NCI-H2081 (cell line): Measurements from ENCODE around the gene STYXL1.

ENCODE experiments used
- DNase-seq, 2 experiments: peaks; one replicate each; lab custom pipeline; 2025; lab: John Stamatoyannopoulos, UW

The STYXL1 gene

DNA sequence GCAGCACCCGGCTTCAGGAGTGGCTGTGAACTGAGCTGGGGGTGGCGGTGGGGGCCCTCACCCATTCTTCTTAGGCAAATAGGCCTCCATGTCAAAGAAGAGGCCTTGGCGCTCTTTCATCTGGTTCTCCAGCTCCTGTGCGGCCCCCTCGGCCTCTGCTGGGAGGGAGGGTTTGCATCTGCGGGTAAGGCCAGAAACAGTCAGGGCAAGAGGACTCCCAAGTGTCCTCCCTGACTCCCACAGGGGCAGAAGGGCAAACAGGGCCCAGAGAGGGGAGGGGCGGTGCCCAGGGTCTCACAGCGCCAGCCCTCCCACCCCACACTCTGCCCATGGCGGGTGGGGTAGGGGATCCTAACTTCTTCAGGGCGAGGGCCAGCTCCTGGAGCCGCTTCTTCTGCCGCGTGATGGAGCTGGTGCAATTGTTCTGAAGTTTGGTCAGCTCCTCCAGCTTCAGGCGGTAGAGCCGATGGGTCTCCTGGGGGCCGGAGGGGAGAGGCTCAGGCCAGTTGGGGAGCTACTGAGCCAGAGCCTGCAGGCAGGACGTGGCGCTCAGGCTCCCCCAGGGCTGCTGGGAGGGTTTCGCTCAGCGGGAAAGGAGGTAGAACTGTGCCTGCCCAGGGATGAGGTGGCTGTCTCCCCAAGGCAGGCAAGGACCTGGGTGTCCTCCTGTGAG is 55.6 kb downstream of the STYXL1 start:
- no peak for DNase-seq

- no peak for DNase-seq
Measured at GRCh38 chr7:75991531-75992082, 56.2 kb downstream of the STYXL1 start.

DNA sequence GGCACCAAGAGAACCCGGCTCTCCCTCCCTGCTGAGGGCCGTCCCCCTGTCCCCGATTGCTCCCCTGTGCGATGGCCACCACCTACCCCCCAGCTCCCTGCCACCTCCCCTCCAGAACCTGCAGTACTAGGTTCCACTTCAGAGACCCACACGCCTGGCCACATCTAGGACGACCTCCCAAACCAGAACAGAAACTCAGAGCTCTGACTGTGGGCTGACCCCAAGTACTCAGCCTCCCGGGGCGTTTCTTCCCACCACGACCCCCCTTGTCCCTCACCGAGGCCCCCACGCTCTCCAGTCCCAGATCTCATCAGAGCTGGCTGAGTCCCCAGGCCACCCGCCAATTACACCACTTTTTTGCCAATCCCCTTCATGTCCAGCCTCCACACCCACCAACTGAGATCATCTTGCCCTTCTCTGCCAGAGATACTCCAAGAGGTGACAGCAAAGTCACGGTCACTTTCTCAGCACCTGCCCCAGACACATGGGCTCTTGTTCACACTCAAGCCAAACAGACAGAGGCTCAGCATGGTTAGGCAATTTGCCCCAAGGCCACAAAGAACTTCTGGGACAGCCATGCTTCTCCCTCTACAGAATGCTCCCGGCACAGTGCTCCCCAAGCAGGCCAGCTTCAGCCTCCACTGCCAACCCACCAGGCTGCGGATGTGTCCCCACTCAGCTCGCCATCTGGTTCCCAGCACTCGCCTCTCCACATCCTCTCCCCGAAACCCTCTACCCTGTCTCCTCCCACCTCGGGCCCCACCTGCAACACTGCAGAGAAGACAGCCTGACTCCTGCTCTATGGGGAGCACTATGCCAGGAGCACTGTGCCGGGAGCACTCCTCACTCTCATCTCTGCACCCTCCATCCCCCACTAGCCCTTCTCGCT is 58.1 kb downstream of the STYXL1 start:
- no peak for DNase-seq

DNA sequence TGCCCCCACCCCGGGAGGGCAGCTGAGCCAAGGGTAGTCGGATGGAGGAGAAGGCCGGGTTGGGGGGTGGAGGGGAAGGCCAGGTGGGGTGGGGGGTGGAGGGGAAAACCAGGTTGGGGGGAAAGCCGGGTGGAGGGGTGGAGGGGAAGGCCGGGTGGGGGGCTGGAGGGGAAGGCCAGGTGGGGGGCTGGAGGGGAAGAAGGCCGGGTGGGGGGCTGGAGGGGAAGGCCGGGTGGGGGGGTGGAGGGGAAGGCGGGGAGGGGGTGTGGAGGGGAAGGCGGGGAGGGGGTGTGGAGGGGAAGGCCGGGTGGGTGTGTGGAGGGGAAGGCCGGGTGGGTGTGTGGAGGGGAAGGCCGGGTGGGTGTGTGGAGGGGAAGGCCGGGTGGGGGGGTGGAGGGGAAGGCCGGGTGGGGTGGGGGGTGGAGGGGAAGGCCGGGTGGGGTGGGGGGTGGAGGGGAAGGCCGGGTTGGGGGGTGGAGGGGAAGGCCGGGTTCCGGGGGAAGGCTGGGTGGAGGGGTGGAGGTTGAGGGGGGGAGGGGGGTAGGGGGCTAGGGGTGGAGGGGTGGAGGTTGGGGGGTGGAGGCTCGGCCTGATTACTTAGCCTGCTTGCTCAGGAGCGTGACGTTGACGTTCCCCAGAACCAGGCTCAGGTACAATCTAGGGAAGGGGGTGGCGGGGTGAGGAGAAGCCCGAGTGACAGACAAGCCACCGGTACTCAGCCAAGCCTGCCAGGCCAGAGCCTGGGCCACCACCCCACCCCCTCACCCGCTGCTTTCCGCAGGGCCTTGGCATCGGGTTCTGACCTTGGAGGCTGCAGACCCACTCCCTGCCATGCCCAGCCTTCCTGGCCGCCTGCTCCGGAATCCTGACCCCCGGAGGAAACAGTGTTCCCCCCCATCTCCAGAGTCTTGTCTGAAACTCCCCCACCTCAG is 59.0 kb downstream of the STYXL1 start:
- no peak for DNase-seq

DNA sequence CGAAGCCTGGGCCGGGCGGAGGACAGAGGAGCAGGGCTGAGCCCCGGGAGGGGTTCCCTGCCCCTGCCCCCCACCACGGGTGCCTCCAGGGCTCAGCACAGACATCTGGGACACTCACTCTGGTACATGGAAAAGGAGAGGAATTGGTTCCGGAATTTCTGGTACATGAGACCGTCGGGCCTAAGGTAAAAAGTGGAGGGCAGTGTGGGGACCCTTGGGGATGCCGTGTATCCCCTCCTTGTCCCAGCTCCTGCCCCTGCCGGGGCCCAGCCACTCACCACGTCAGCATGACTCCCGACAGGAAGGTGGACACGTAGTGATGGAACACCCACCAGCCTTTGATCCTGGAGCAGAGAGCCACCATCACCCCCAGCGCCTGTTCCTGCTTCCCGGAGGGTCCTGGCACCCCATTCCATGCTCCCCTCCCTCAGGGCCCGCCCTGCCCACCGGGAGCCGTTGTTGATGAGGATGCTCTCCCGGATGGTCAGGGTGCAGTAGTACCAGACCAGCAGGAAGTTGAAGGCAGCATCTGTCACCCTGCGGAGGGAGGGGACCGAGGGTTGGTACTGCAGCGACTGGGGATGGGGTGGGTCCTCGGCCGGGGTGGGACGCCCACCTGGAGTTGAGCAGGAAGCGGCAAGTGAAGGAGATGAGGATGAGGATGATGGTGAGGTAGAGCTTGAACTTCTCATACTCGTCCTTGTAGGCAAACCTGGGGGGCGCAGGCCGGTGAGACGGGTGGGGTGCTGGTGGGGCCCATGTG is 59.8 kb downstream of the STYXL1 start:
- DNase-seq: no peak

GRCh38 chr7:75987026-75987804 is 60.6 kb downstream of the STYXL1 start:
- DNase-seq: no peak

GRCh38 chr7:75986147-75986781 is 61.5 kb downstream of the STYXL1 start:
- DNase-seq: no peak

- no peak for DNase-seq
Measured at GRCh38 chr7:75985518-75986146, 62.2 kb downstream of the STYXL1 start.

GRCh38 chr7:75985009-75985517 is 62.7 kb downstream of the STYXL1 start:
- no peak for DNase-seq

GRCh38 chr7:75984130-75985008 is 63.4 kb downstream of the STYXL1 start:
- no peak for DNase-seq

DNA sequence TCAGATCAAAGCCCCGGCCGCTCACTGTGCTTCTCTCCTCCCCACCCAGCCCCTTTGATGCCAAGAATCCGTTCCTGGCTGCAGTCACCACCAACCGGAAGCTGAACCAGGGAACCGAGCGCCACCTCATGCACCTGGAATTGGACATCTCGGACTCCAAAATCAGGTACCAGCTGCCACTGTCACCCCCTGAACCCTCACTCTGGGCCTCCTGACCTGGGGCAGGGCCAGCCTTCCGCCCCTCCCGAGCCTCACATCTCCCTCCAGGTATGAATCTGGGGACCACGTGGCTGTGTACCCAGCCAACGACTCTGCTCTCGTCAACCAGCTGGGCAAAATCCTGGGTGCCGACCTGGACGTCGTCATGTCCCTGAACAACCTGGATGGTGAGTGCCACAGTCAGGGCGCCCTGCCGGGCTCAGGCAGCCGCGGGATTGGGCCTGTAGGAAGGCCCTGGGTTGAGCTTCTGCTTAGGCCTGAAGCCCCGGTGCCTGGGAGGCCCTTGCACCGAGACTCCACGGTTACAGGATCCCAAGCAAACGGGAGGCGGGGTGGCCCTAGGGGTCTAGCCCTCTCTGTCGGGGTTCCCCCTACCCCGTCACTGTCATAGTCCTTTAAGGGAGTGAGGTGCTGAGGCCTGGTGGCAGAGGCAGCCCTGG is 64.2 kb downstream of the STYXL1 start:
- no peak for DNase-seq

- DNase-seq: no peak
Measured at GRCh38 chr7:75982306-75983064, 65.3 kb downstream of the STYXL1 start.

DNA sequence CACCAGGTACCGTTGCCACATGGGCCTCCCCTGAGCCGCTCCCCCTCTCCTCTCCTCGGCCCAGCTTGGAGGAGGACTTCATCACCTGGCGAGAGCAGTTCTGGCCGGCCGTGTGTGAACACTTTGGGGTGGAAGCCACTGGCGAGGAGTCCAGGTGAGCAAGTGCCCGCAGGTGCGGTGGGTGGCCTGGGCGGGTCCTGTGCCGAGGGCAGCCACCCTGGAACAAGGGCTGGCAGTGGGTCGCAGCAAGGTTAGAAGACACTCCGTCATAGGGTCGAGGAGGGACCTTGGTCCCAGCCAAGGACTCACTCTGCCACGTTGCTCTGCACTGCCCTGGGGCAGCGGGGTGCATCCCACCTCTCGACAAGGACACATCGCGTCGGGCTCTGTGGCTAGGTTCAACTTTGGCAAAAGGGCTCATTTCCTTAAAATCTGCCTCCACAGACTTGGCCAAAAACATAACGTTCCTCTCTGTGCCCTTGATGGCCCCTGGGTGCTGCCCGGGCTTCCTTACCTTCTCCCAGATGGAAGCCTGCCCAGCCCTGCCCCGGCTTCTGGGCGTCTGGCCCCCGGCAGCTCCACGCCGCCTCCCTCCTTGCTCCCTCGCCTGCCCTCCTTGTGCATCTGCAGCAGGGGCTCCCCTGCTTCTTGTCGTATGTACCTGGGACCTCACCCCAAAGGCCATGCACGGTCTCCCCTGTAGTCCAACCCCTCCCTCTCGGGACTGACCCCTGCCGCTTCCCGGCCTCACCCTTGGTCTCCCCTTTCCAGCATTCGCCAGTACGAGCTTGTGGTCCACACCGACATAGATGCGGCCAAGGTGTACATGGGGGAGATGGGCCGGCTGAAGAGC is 66.1 kb downstream of the STYXL1 start:
- DNase-seq: no peak

DNA sequence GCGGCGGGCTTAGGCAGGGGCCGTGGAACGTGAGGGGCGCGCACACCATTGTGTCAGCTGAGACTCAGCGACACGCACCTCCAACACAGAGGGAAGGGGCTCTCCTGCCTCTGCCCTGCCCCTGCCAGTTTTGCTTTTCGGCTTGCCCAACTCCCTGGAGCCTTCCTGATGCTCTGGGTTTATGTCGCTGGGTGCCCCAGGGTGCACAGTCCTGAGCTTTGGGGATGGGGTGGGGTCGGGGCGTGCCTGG is 66.7 kb downstream of the STYXL1 start:
- DNase-seq: no peak

DNA sequence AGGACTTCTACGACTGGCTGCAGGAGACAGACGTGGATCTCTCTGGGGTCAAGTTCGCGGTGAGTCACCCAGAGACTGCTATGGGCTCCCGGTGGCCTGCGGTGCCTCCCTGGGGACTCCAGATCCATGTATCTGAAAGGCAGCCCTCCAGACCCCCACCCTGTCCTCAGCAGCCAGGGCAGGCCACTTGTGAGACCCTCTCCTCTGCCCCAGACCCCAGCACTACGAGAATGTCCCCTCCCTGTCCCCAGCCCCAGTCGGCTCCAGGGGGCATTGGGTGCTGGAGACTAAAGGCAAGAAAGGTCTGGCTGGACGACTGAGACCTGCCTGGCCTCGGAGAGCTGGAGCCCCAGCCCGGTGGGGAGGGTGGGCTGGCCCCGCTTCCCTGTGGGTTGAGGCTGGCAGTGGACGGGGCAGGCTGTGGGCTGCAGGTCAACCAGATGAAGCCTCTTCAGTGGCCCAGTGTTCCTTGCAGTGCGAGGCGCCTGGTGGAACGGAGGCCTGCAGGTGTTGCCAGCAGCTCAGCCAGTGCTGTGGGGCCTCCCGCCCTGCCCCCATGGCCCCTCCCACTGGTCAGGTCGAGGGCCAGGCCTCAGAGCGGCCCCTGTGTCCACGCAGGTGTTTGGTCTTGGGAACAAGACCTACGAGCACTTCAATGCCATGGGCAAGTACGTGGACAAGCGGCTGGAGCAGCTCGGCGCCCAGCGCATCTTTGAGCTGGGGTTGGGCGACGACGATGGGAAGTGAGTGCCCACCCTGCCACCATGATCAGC is 67.2 kb downstream of the STYXL1 start:
- no peak for DNase-seq
